Mesothelial cell of epicardium (in vitro differentiated cells): ENCODE measurements around the gene ITPKC. TPM values are rescaled to one million over a fixed set of nuclear protein-coding genes. Genes with fewer than 3 reads are reported as not detected.
A peak's percentile ranks its signal among the peaks of the same experiment; 100 is the strongest.

Experiments used
- DNase-seq, 2 experiments: peaks; one replicate each; pipeline ENCODE4 v3.0.0; 2021; ENCODE audit warnings: low spot score in 2 of 2; ENCODE audit not compliant: unreplicated experiment in 2 of 2
- H3K27ac Mint-ChIP-seq: 2 replicates; pipeline ENCODE4 v1.8.0; 2021; ENCODE audit warnings: mixed read lengths
- H3K27me3 Mint-ChIP-seq: 2 replicates; pipeline ENCODE4 v1.8.0; 2021; ENCODE audit warnings: low read depth, mixed read lengths
- H3K36me3 Mint-ChIP-seq: 2 replicates; pipeline ENCODE4 v1.8.0; 2021; ENCODE audit warnings: mixed read lengths
- H3K4me1 Mint-ChIP-seq: 2 replicates; pipeline ENCODE4 v1.8.0; 2021; ENCODE audit warnings: mixed read lengths
- H3K4me3 Mint-ChIP-seq: 2 replicates; pipeline ENCODE4 v1.8.0; 2021; ENCODE audit warnings: mild to moderate bottlenecking, moderate library complexity, mixed read lengths
- H3K9me3 Mint-ChIP-seq: 2 replicates; pipeline ENCODE4 v1.8.0; 2021; ENCODE audit warnings: mixed read lengths
- CTCF ChIP-seq: fragments of 200-600 bp; sonication (generic); IDR thresholded peaks from one replicate; pipeline ENCODE4 v1.5.0; 2021; ENCODE audit warnings: antibody characterized with exemption; ENCODE audit not compliant: unreplicated experiment
- total RNA-seq: library from RNA; stranded (reverse); gene quantifications from 3 replicates; pipeline ENCODE4 v1.2.1, GENCODE V29; 2021

The ITPKC gene
- total RNA-seq, 1 donor from 2014 or later = 28.3 TPM

GRCh38 chr19:40735013-40735771 is 18.3 kb downstream of the ITPKC start:
- peaks cover 43% of the 10 kb centered on the region for H3K36me3 Mint-ChIP-seq
- no peaks in the 10 kb centered on the region for H3K4me1 Mint-ChIP-seq
- H3K9me3 Mint-ChIP-seq = no peaks in the 10 kb centered on the region
- H3K4me3 Mint-ChIP-seq = no peak overlapping the region
- TF ChIP-seq CTCF = no peak
- no peak for DNase-seq
- peak overlapping the region; percentile 20 for H3K27ac Mint-ChIP-seq
- H3K27me3 Mint-ChIP-seq = no peaks in the 10 kb centered on the region

- Mint-ChIP-seq H3K4me1 (no peaks in the 10 kb centered on the region), H3K27me3 (no peaks in the 10 kb centered on the region), H3K27ac (no peak overlapping the region), H3K9me3 (no peaks in the 10 kb centered on the region), H3K36me3 (peaks cover 33% of the 10 kb centered on the region), H3K4me3 (no peak overlapping the region)
- no peak for TF ChIP-seq CTCF
- DNase-seq = no peak
These were observed 19.7 kb downstream of the ITPKC start for GRCh38 chr19:40736661-40737060.

- TF ChIP-seq CTCF = no peak
- H3K4me3 Mint-ChIP-seq = no peak overlapping the region
- H3K4me1 Mint-ChIP-seq = no peaks in the 10 kb centered on the region
- no peaks in the 10 kb centered on the region for H3K9me3 Mint-ChIP-seq
- peaks cover 32% of the 10 kb centered on the region for H3K36me3 Mint-ChIP-seq
- H3K27me3 Mint-ChIP-seq = no peaks in the 10 kb centered on the region
- DNase-seq = no peak
- H3K27ac Mint-ChIP-seq = no peak overlapping the region
These were observed 20.3 kb downstream of the ITPKC start for GRCh38 chr19:40737102-40737644.

- H3K27ac Mint-ChIP-seq = peak overlapping the region; percentile 26
These were observed 22.3 kb downstream of the ITPKC start for GRCh38 chr19:40739030-40739839.

More at GRCh38 chr19:40739030-40739839, 22.3 kb downstream of the ITPKC start:
- peaks cover 22% of the 10 kb centered on the region for H3K36me3 Mint-ChIP-seq
- no peaks in the 10 kb centered on the region for H3K27me3 Mint-ChIP-seq
- TF ChIP-seq CTCF = no peak
- H3K4me1 Mint-ChIP-seq = no peaks in the 10 kb centered on the region
- no peak for DNase-seq
- H3K9me3 Mint-ChIP-seq = no peaks in the 10 kb centered on the region
- no peak overlapping the region for H3K4me3 Mint-ChIP-seq
